ENCODE data around the gene KRT4. TPM values are rescaled to one million over a fixed set of nuclear protein-coding genes. Genes with fewer than 3 reads are reported as not detected.

The KRT4 gene
- total RNA-seq, 2 donors from 2014 or later, result 6.4 to 12.7 TPM

- Histone ChIP-seq H3K4me3 (no peak overlapping the region), H3K27ac (no peak overlapping the region), H3K36me3 (no peaks in the 10 kb centered on the region), H3K27me3 (replicated peaks; ENCODE audit: insufficient read depth) (peaks cover 4% of the 10 kb centered on the region), H3K4me1 (replicated peaks) (no peaks in the 10 kb centered on the region), H3K9me3 (no peaks in the 10 kb centered on the region)
- 92% methylated on average over 4 of the region's 4 CpGs for WGBS
- DNase-seq (ENCODE audit: low spot score), result no peak
- TF ChIP-seq POLR2AphosphoS5 (IDR thresholded peaks at IDR 0.05), result no peak
- no peak for TF ChIP-seq POLR2A (IDR thresholded peaks at IDR 0.05)
- no peak for TF ChIP-seq CTCF (IDR thresholded peaks at IDR 0.05)
- intact Hi-C loops (cut with DNase I), result no loop called here
These were observed 31.4 kb downstream of the KRT4 start for GRCh38 chr12:52782502-52782901.

- H3K4me1 ChIP-seq (replicated peaks), result no peaks in the 10 kb centered on the region
- no peak for DNase-seq (ENCODE audit: low spot score)
- H3K9me3 ChIP-seq, result no peaks in the 10 kb centered on the region
- H3K27me3 ChIP-seq (replicated peaks; ENCODE audit: insufficient read depth), result peaks cover 4% of the 10 kb centered on the region
- intact Hi-C loops (cut with DNase I), result no loop called here
- no peak overlapping the region for H3K27ac ChIP-seq
- H3K36me3 ChIP-seq, result no peaks in the 10 kb centered on the region
- 88% methylated on average over 4 of the region's 4 CpGs for WGBS
- H3K4me3 ChIP-seq, result no peak overlapping the region
- TF ChIP-seq POLR2A (IDR thresholded peaks at IDR 0.05), result no peak
- no peak for TF ChIP-seq CTCF (IDR thresholded peaks at IDR 0.05)
- TF ChIP-seq POLR2AphosphoS5 (IDR thresholded peaks at IDR 0.05), result no peak
These were observed 32.4 kb downstream of the KRT4 start for GRCh38 chr12:52781399-52782082.

GRCh38 chr12:52779914-52780313, 34.0 kb downstream of the KRT4 start:
- Histone ChIP-seq H3K4me1 (replicated peaks) (no peaks in the 10 kb centered on the region), H3K4me3 (no peak overlapping the region), H3K36me3 (no peaks in the 10 kb centered on the region), H3K9me3 (no peaks in the 10 kb centered on the region), H3K27ac (no peak overlapping the region), H3K27me3 (replicated peaks; ENCODE audit: insufficient read depth) (peaks cover 2% of the 10 kb centered on the region)
- intact Hi-C loops (cut with DNase I), result no loop called here
- WGBS, result 87% methylated on average over 6 of the region's 6 CpGs
- TF ChIP-seq POLR2AphosphoS5 (IDR thresholded peaks at IDR 0.05) (no peak), POLR2A (IDR thresholded peaks at IDR 0.05) (no peak), CTCF (IDR thresholded peaks at IDR 0.05) (no peak)
- DNase-seq (ENCODE audit: low spot score), result no peak

GRCh38 chr12:52778833-52779232, 35.1 kb downstream of the KRT4 start:
- H3K9me3 ChIP-seq, result no peaks in the 10 kb centered on the region
- H3K27me3 ChIP-seq (replicated peaks; ENCODE audit: insufficient read depth), result peaks cover 2% of the 10 kb centered on the region
- no peaks in the 10 kb centered on the region for H3K36me3 ChIP-seq
- no peak overlapping the region for H3K4me3 ChIP-seq
- no peak for TF ChIP-seq POLR2A (IDR thresholded peaks at IDR 0.05)
- TF ChIP-seq CTCF (IDR thresholded peaks at IDR 0.05), result no peak
- no peak for TF ChIP-seq POLR2AphosphoS5 (IDR thresholded peaks at IDR 0.05)
- no peak overlapping the region for H3K27ac ChIP-seq
- DNase-seq (ENCODE audit: low spot score), result no peak
- WGBS, result 93% methylated on average over 2 of the region's 2 CpGs
- intact Hi-C loops (cut with DNase I), result no loop called here
- no peaks in the 10 kb centered on the region for H3K4me1 ChIP-seq (replicated peaks)

- Histone ChIP-seq H3K4me3 (no peak overlapping the region), H3K9me3 (no peaks in the 10 kb centered on the region), H3K27ac (no peak overlapping the region), H3K27me3 (replicated peaks; ENCODE audit: insufficient read depth) (peaks cover 2% of the 10 kb centered on the region), H3K36me3 (no peaks in the 10 kb centered on the region), H3K4me1 (replicated peaks) (no peaks in the 10 kb centered on the region)
- no peak for TF ChIP-seq POLR2A (IDR thresholded peaks at IDR 0.05)
- no peak for TF ChIP-seq CTCF (IDR thresholded peaks at IDR 0.05)
- no peak for TF ChIP-seq POLR2AphosphoS5 (IDR thresholded peaks at IDR 0.05)
- intact Hi-C loops (cut with DNase I), result no loop called here
- no peak for DNase-seq (ENCODE audit: low spot score)
- 87% methylated on average over 4 of the region's 4 CpGs for WGBS
These were observed 36.4 kb downstream of the KRT4 start for GRCh38 chr12:52777566-52777965.
